K562 (cell line): ENCODE data around the gene KCNG1.

Experiments
- NR1H2 ChIP-seq: sonication (generic); formaldehyde crosslinking; IDR thresholded peaks from 2 replicates; pipeline ENCODE4 v1.4.0; 2020; ENCODE audit warnings: mild to moderate bottlenecking, missing genetic modification reagents
- PHF8 ChIP-seq: fragments of 200-600 bp; sonication (generic); IDR thresholded peaks from 2 replicates; pipeline ENCODE4 v1.6.1; 2012; ENCODE audit warnings: mixed run types, mild to moderate bottlenecking, inconsistent platforms, low read length, moderate library complexity, borderline replicate concordance
- POLR2AphosphoS5 ChIP-seq: IDR thresholded peaks from 2 replicates; pipeline ENCODE4 v1.6.1; 2011; ENCODE audit warnings: mild to moderate bottlenecking, low read depth, low read length, moderate library complexity; ENCODE audit not compliant: control insufficient read depth, insufficient read depth
- SP1 ChIP-seq: sonication (generic); formaldehyde crosslinking; IDR thresholded peaks from 2 replicates; pipeline ENCODE4 v1.8.1; 2022; ENCODE audit warnings: mild to moderate bottlenecking, missing genetic modification reagents
- SRSF3 ChIP-seq: fragments of 200-400 bp; formaldehyde crosslinking; IDR thresholded peaks from 2 replicates; pipeline ENCODE4 v1.6.1; 2016; ENCODE audit warnings: mild to moderate bottlenecking, low read length, moderate library complexity; ENCODE audit not compliant: insufficient read depth
- TF ChIP-seq, protein P1 (sequence below): fragments of 250-450 bp; sonication (Bioruptor Pico); IDR thresholded peaks from 2 replicates; pipeline ENCODE4 v1.5.1; 2021; ENCODE audit warnings: mild to moderate bottlenecking
- TF ChIP-seq, protein P2 (sequence below), 3 experiments: IDR thresholded peaks in 2 of 3; conservative IDR thresholded peaks in 1 of 3; 2 replicates each; pipeline ENCODE4 v1.5.1; 2011 to 2012; ENCODE audit warnings: low read length in 3 of 3, mild to moderate bottlenecking in 3 of 3, control low read depth in 2 of 3, improper control_type of control experiment in 1 of 3, inconsistent platforms in 1 of 3, low read depth in 1 of 3, mixed read lengths in 1 of 3, moderate library complexity in 1 of 3; ENCODE audit not compliant: insufficient read depth in 2 of 3
- TF ChIP-seq, protein P3 (sequence below): sonication (generic); formaldehyde crosslinking; IDR thresholded peaks from 2 replicates; pipeline ENCODE4 v1.8.1; 2023; ENCODE audit warnings: mild to moderate bottlenecking, missing genetic modification reagents, moderate library complexity

DNA sequence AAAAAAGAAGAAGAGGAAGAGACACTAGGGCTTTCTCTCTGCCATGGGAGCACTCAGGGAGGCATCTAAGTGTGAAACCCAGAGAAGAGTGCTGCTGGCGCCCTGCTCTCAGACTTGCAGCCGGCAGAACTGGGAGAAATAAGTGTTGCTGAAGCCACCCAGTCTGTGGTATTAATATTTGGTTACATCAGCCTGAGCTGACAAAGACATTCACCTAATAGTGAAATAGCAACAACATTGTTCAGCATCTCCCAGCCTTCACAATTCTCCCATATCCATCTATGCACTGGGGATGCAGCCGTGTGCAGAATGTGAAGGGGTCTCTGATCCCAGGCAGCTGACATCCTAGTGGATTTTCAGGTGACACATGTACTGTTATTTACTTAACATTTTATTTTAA is 12.0 kb downstream of the KCNG1 start:
- no peak for TF ChIP-seq PHF8
- TF ChIP-seq, protein P1, sequence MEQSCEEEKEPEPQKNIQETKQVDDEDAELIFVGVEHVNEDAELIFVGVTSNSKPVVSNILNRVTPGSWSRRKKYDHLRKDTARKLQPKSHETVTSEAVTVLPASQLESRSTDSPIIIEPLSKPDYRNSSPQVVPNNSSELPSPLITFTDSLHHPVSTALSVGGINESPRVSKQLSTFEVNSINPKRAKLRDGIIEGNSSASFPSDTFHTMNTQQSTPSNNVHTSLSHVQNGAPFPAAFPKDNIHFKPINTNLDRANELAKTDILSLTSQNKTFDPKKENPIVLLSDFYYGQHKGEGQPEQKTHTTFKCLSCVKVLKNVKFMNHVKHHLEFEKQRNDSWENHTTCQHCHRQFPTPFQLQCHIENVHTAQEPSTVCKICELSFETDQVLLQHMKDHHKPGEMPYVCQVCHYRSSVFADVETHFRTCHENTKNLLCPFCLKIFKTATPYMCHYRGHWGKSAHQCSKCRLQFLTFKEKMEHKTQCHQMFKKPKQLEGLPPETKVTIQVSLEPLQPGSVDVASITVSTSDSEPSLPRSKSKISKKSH = no peak
- TF ChIP-seq, protein P2, sequence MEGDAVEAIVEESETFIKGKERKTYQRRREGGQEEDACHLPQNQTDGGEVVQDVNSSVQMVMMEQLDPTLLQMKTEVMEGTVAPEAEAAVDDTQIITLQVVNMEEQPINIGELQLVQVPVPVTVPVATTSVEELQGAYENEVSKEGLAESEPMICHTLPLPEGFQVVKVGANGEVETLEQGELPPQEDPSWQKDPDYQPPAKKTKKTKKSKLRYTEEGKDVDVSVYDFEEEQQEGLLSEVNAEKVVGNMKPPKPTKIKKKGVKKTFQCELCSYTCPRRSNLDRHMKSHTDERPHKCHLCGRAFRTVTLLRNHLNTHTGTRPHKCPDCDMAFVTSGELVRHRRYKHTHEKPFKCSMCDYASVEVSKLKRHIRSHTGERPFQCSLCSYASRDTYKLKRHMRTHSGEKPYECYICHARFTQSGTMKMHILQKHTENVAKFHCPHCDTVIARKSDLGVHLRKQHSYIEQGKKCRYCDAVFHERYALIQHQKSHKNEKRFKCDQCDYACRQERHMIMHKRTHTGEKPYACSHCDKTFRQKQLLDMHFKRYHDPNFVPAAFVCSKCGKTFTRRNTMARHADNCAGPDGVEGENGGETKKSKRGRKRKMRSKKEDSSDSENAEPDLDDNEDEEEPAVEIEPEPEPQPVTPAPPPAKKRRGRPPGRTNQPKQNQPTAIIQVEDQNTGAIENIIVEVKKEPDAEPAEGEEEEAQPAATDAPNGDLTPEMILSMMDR (IDR thresholded peaks at IDR 0.05 in 2 of 3, conservative IDR thresholded peaks at IDR 0.05 in 1 of 3; ENCODE audit: insufficient read depth in 2 of 3, low read depth in 1 of 3, low read length in 3 of 3) = no peak
- TF ChIP-seq SP1 (CRISPR knock-in tag) = no peak
- no peak for TF ChIP-seq SRSF3
- TF ChIP-seq, protein P3, sequence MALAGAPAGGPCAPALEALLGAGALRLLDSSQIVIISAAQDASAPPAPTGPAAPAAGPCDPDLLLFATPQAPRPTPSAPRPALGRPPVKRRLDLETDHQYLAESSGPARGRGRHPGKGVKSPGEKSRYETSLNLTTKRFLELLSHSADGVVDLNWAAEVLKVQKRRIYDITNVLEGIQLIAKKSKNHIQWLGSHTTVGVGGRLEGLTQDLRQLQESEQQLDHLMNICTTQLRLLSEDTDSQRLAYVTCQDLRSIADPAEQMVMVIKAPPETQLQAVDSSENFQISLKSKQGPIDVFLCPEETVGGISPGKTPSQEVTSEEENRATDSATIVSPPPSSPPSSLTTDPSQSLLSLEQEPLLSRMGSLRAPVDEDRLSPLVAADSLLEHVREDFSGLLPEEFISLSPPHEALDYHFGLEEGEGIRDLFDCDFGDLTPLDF (CRISPR knock-in tag) = no peak
- TF ChIP-seq POLR2AphosphoS5 = no peak
- TF ChIP-seq NR1H2 = no peak
